Liver (tissue), 9 donors: ENCODE results near the gene ENOX2. TPM values are rescaled to one million over a fixed set of nuclear protein-coding genes. Genes with fewer than 3 reads are reported as not detected.
A peak's percentile ranks its signal among the peaks of the same experiment; 100 is the strongest.

ENCODE experiments used
- DNase-seq: peaks from one replicate; pipeline ENCODE4 v3.0.0-alpha.2; 2017; ENCODE audit warnings: low spot score
- H3K27ac ChIP-seq, 2 donors: one replicate each; pipeline ENCODE4 v1.7.0; 2013; ENCODE audit warnings: inconsistent platforms in 2 of 2, low read length in 2 of 2, control low read depth in 1 of 2, low read depth in 1 of 2, mild to moderate bottlenecking in 1 of 2
- H3K27me3 ChIP-seq, 4 donors: one replicate each; pipeline versions ENCODE4 v1.6.1 to v1.7.0; 2013; ENCODE audit warnings: low read length in 3 of 4, inconsistent platforms in 1 of 4, mild to moderate bottlenecking in 1 of 4, moderate library complexity in 1 of 4; ENCODE audit not compliant: control insufficient read depth in 4 of 4, insufficient read depth in 4 of 4
- H3K36me3 ChIP-seq, 4 donors: one replicate each; pipeline versions ENCODE4 v1.6.1 to v1.7.0; 2013; ENCODE audit warnings: low read length in 3 of 4, mild to moderate bottlenecking in 3 of 4, low read depth in 1 of 4, moderate library complexity in 1 of 4; ENCODE audit not compliant: control insufficient read depth in 4 of 4, insufficient read depth in 3 of 4
- H3K4me1 ChIP-seq, 4 donors: one replicate each; pipeline versions ENCODE4 v1.6.1 to v1.7.0; 2013; ENCODE audit warnings: low read length in 3 of 4, mild to moderate bottlenecking in 3 of 4, moderate library complexity in 1 of 4; ENCODE audit not compliant: control insufficient read depth in 4 of 4, insufficient read depth in 4 of 4
- H3K4me3 ChIP-seq, 3 donors: one replicate each; pipeline versions ENCODE4 v1.6.1 to v1.7.0; 2013; ENCODE audit warnings: low read length in 3 of 3, control low read depth in 1 of 3, low read depth in 1 of 3, mild to moderate bottlenecking in 1 of 3
- H3K9ac ChIP-seq, 2 donors: one replicate each; pipeline ENCODE4 v1.7.0; 2013; ENCODE audit warnings: low read length in 2 of 2, mild to moderate bottlenecking in 2 of 2, moderate library complexity in 2 of 2, control low read depth in 1 of 2, low read depth in 1 of 2
- H3K9me3 ChIP-seq, 4 donors: one replicate each; pipeline versions ENCODE4 v1.6.1 to v1.7.0; 2013; ENCODE audit warnings: low read length in 3 of 4; ENCODE audit not compliant: control insufficient read depth in 4 of 4
- EGR1 ChIP-seq, 2 donors: IDR thresholded peaks; 2 replicates each; pipeline ENCODE4 v1.6.1; 2016 to 2018; ENCODE audit warnings: antibody characterized with exemption in 2 of 2, low read depth in 2 of 2
- FOXA1 ChIP-seq: IDR thresholded peaks from 2 replicates; pipeline ENCODE4 v1.6.1; 2016; ENCODE audit warnings: antibody characterized with exemption
- HNF4A ChIP-seq, 2 donors: conservative IDR thresholded peaks; 2 replicates each; pipeline ENCODE4 v1.6.1; 2016; ENCODE audit warnings: antibody characterized with exemption in 2 of 2, mild to moderate bottlenecking in 2 of 2
- HNF4G ChIP-seq: IDR thresholded peaks from 2 replicates; pipeline ENCODE4 v1.6.1; 2016; ENCODE audit warnings: antibody characterized with exemption
- JUND ChIP-seq, 2 donors: IDR thresholded peaks; 2 replicates each; pipeline ENCODE4 v1.6.1; 2016; ENCODE audit warnings: antibody characterized with exemption in 2 of 2
- NR2F2 ChIP-seq: IDR thresholded peaks from 2 replicates; pipeline ENCODE4 v1.6.1; 2016; ENCODE audit warnings: antibody characterized with exemption
- RAD21 ChIP-seq, 2 donors: IDR thresholded peaks; 2 replicates each; pipeline ENCODE4 v1.6.1; 2016; ENCODE audit warnings: antibody characterized with exemption in 2 of 2, mild to moderate bottlenecking in 2 of 2
- SP1 ChIP-seq: IDR thresholded peaks from 2 replicates; pipeline ENCODE4 v1.6.1; 2018; ENCODE audit warnings: antibody characterized with exemption, mild to moderate bottlenecking
- YY1 ChIP-seq: IDR thresholded peaks from 2 replicates; pipeline ENCODE4 v1.6.1; 2016; ENCODE audit warnings: antibody characterized with exemption, mild to moderate bottlenecking
- WGBS: extraction: QIAGEN DNeasy Blood & Tissue Kit; methylation state at CpG from one replicate; pipeline ENCODE4 v1.1.7; 2013; 5-methylcytosine and 5-hydroxymethylcytosine counted together
- polyA plus RNA-seq, 2 donors: library from polyadenylated mRNA; stranded (reverse) in 1 of 2; unstranded in 1 of 2; fragments of 200-250 nt in 1 of 2; fragments of >200 nt in 1 of 2; fragmentation: Nextera tagmentation in 1 of 2; extraction: Ambion mirVana in 1 of 2; gene quantifications; one replicate each; pipeline versions ENCODE4 v1.2.1 to v1.2.3, GENCODE V29; 2013 to 2015
- total RNA-seq, 2 donors: library from RNA; depleted of rRNA; stranded (reverse); fragments of >200 nt; gene quantifications; one replicate each; pipeline ENCODE4 v1.2.3, GENCODE V29; 2014
- TF ChIP-seq, protein P1 (sequence below): IDR thresholded peaks from 2 replicates; pipeline ENCODE4 v1.6.1; 2016; ENCODE audit warnings: antibody characterized with exemption
- TF ChIP-seq, protein P2 (sequence below): IDR thresholded peaks from 2 replicates; pipeline ENCODE4 v1.6.1; 2016; ENCODE audit warnings: antibody characterized with exemption
- TF ChIP-seq, protein P3 (sequence below): fragments of 150-350 bp; IDR thresholded peaks from 2 replicates; pipeline ENCODE4 v1.5.1; 2017; ENCODE audit warnings: improper control_type of control experiment, low read depth, low read length; ENCODE audit not compliant: missing input control
- TF ChIP-seq, protein P4 (sequence below): IDR thresholded peaks from 2 replicates; pipeline ENCODE4 v1.6.1; 2016; ENCODE audit warnings: antibody characterized with exemption
- TF ChIP-seq, protein P5 (sequence below): IDR thresholded peaks from 2 replicates; pipeline ENCODE4 v1.6.1; 2016; ENCODE audit warnings: antibody characterized with exemption, mild to moderate bottlenecking
- donor health status: healthy.
- donor health status: healthy.
- donor health status: healthy.
- donor health status: healthy.
- donor health status: healthy.

ENOX2 gene
- total and polyA plus RNA-seq, 4 donors = 5.0 to 11.5 (median 6.5) TPM

DNA sequence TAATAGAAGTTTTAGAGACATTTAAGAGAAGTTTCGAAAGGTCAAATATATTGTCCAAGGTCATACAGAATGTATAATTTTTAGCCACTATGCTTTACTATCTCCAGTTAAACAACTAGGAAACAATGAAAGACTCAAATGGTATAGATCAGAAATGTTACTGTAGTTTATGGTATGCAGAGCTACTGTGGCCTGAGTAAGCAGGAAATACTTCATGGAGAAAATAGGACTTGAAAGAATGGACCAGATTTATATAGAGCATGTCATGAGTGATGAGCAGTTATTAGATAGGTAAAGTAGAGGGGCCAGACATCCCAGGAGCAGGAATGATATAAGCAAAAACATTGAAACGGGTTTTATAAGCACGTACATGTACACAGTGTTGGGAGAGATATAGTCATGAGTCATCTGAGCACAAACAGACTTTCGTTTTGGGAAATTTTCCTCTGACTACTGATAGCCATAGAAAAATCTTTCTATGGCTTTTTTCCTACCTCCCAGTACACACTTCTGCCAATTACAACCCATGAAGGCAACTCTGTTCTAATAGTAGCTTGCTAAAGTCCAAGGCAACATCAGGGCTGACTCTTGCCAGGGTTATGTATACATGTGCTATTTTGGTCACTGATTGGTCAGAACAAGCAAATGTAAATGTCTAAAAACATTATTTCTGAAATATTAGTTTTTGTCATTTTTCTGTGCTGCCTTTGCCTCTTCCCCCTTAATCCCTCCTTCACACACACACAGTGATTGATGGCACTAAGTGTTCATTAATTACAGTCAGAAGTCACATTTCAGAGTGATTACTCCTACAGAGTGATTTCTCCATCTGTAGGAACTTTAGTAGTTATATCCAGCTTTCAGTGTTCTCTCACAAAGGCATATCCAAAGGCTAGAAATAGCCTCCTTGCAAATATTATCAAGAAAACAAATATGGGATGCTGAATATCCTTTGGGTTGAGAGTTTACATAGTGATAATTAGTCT lies 198.7 kb downstream of the ENOX2 start (continued):
- no peak for TF ChIP-seq EGR1 (IDR thresholded peaks at IDR 0.05; ENCODE audit: low read depth in 2 of 2)

DNA sequence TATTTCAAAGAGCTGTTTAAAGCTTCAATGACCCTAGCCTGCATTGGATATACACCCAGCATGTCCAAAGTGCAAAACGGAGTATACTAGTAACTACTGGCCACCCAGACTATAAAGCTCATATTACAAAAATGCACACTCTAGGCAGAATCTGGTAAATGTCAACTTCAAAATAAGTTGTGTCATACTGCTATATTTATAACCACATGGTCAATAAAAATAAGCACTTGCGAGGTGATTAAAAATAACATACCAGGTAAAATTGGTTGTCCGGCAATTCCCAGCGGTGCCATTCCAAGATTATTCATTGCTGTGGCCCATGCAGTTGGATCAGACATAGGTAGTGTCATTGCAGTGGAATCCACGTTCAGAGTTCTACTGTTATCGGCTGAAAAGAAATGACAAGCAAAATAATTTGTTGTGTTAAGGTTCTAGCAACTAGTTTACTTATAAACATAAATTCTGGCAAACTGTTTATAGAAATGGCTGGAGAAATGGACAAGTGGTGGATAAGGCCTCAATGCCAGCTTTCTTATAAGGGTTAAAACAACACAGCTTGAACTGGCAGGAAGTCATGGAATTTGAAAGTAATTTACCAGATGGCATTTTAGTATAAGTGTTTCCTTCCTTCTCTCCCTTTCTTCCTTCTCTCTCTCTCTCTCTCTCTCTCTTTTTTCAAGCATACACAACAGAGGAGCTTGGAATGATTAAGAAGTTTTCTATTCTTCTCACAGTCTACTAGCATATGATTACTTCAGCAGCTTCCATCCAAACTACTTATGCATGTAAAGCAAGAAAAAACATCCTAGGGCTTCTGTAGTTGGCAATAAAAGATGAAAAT lies 199.9 kb downstream of the ENOX2 start:
- H3K36me3 ChIP-seq = no peaks in the 10 kb centered on the region
- H3K9me3 ChIP-seq = no peaks in the 10 kb centered on the region
- H3K27me3 ChIP-seq = peaks cover 0 to 2% (median 0%) of the 10 kb centered on the region in 4 donors
- H3K9ac ChIP-seq = no peak overlapping the region
- H3K4me3 ChIP-seq = no peak overlapping the region
- TF ChIP-seq FOXA1 (no peak), HNF4A (conservative IDR thresholded peaks at IDR 0.05) (peak; percentile 32 to 62), NR2F2 (no peak), YY1 (no peak), HNF4G (no peak), EGR1 (IDR thresholded peaks at IDR 0.05; ENCODE audit: low read depth in 2 of 2) (no peak), SP1 (peak; percentile 30), JUND (IDR thresholded peaks at IDR 0.05) (no peak)
- TF ChIP-seq, protein P1, sequence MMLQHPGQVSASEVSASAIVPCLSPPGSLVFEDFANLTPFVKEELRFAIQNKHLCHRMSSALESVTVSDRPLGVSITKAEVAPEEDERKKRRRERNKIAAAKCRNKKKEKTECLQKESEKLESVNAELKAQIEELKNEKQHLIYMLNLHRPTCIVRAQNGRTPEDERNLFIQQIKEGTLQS = no peak
- TF ChIP-seq, protein P2, sequence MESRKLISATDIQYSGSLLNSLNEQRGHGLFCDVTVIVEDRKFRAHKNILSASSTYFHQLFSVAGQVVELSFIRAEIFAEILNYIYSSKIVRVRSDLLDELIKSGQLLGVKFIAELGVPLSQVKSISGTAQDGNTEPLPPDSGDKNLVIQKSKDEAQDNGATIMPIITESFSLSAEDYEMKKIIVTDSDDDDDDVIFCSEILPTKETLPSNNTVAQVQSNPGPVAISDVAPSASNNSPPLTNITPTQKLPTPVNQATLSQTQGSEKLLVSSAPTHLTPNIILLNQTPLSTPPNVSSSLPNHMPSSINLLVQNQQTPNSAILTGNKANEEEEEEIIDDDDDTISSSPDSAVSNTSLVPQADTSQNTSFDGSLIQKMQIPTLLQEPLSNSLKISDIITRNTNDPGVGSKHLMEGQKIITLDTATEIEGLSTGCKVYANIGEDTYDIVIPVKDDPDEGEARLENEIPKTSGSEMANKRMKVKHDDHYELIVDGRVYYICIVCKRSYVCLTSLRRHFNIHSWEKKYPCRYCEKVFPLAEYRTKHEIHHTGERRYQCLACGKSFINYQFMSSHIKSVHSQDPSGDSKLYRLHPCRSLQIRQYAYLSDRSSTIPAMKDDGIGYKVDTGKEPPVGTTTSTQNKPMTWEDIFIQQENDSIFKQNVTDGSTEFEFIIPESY = no peak
- TF ChIP-seq, protein P3, sequence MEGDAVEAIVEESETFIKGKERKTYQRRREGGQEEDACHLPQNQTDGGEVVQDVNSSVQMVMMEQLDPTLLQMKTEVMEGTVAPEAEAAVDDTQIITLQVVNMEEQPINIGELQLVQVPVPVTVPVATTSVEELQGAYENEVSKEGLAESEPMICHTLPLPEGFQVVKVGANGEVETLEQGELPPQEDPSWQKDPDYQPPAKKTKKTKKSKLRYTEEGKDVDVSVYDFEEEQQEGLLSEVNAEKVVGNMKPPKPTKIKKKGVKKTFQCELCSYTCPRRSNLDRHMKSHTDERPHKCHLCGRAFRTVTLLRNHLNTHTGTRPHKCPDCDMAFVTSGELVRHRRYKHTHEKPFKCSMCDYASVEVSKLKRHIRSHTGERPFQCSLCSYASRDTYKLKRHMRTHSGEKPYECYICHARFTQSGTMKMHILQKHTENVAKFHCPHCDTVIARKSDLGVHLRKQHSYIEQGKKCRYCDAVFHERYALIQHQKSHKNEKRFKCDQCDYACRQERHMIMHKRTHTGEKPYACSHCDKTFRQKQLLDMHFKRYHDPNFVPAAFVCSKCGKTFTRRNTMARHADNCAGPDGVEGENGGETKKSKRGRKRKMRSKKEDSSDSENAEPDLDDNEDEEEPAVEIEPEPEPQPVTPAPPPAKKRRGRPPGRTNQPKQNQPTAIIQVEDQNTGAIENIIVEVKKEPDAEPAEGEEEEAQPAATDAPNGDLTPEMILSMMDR = no peak
- TF ChIP-seq, protein P4, sequence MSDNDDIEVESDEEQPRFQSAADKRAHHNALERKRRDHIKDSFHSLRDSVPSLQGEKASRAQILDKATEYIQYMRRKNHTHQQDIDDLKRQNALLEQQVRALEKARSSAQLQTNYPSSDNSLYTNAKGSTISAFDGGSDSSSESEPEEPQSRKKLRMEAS = no peak
- H3K27ac ChIP-seq = no peak overlapping the region
- H3K4me1 ChIP-seq = peaks cover 0 to 2% (median 0%) of the 10 kb centered on the region in 4 donors
- no peak for DNase-seq
- WGBS = 76% methylated on average over 6 of the region's 6 CpGs

DNA sequence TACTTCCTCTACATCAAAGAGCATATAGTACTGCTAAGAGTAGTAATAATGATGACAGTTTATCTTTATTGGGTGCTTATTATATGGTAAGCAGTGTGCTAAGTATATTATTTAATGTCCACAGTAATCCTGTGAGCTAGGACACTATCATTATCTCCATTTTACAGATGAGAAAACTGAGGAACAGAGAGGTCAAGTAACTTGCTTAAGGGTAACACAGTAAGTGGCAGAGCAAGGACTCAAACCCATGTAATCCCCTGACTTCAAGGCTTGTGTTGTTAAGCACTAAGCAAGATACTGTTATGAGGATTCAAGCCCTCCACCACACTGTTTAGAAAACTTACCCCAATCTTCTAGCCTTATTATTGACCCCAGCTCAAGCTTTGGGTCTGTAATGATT lies 202.4 kb downstream of the ENOX2 start:
- H3K27ac ChIP-seq = no peak overlapping the region

More for the DNA sequence above, 202.4 kb downstream of the ENOX2 start:
- H3K36me3 ChIP-seq = no peaks in the 10 kb centered on the region
- H3K9ac ChIP-seq = no peak overlapping the region
- no peaks in the 10 kb centered on the region for H3K27me3 ChIP-seq
- H3K4me1 ChIP-seq = peaks cover 0 to 2% (median 0%) of the 10 kb centered on the region in 4 donors
- no peak overlapping the region for H3K4me3 ChIP-seq
- no peak for DNase-seq
- no peaks in the 10 kb centered on the region for H3K9me3 ChIP-seq
- TF ChIP-seq YY1 (no peak), RAD21 (IDR thresholded peaks at IDR 0.05) (no peak)
- TF ChIP-seq, protein P2 = no peak
- TF ChIP-seq, protein P3 = no peak
- TF ChIP-seq, protein P5, sequence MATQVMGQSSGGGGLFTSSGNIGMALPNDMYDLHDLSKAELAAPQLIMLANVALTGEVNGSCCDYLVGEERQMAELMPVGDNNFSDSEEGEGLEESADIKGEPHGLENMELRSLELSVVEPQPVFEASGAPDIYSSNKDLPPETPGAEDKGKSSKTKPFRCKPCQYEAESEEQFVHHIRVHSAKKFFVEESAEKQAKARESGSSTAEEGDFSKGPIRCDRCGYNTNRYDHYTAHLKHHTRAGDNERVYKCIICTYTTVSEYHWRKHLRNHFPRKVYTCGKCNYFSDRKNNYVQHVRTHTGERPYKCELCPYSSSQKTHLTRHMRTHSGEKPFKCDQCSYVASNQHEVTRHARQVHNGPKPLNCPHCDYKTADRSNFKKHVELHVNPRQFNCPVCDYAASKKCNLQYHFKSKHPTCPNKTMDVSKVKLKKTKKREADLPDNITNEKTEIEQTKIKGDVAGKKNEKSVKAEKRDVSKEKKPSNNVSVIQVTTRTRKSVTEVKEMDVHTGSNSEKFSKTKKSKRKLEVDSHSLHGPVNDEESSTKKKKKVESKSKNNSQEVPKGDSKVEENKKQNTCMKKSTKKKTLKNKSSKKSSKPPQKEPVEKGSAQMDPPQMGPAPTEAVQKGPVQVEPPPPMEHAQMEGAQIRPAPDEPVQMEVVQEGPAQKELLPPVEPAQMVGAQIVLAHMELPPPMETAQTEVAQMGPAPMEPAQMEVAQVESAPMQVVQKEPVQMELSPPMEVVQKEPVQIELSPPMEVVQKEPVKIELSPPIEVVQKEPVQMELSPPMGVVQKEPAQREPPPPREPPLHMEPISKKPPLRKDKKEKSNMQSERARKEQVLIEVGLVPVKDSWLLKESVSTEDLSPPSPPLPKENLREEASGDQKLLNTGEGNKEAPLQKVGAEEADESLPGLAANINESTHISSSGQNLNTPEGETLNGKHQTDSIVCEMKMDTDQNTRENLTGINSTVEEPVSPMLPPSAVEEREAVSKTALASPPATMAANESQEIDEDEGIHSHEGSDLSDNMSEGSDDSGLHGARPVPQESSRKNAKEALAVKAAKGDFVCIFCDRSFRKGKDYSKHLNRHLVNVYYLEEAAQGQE = no peak
